ENCODE measurements around the gene XPA.

The XPA gene

DNA sequence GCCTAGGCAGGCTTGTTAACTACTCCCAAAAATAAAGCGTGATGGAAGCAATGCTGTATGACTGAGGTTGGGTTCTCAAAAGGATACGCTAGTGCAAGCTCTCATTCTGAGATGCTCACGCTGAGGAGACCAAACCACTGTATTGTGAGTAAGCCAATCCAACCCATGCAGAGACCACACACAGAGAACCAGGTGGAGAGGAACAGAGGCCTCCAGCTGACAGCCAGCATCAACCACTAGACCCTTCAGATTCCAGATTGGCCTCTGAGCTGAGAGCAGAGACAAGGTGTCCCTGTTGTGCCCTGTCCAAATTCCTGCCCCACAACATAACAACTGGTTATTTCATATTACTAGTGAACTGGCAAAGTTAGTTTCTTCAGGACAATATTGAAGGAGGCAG is 68.5 kb downstream of the XPA start:
- DNase-seq = no peak
- in situ Hi-C loops (cut with HindIII; ENCODE audit: low pct_ligation_motif_present, low pct_unique_long_range_greater_than_20kb, low sequenced_read_pairs) = no loop called here

GRCh38 chr9:97627624-97628023 is 69.5 kb downstream of the XPA start:
- DNase-seq = no peak
- in situ Hi-C loops (cut with HindIII; ENCODE audit: low pct_ligation_motif_present, low pct_unique_long_range_greater_than_20kb, low sequenced_read_pairs) = no loop called here

DNA sequence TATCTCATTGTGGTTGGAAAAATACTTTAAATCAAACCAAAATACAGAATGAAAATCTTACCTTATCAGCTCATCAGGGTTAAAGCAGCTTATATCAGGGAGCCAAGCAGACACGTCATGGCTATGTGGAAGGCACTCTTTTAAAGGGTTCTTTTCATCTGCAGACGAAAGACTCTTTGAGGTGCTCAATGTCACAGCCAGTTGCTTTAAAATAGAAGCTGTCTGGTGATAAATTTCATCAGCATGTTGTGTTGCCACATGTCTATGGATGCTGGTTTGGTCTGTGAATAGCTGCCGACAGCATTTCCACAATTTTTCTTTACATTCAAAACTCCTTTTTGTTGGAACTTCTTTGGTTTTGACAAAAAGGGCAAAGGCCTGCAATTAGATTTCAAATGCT is 71.5 kb downstream of the XPA start:
- DNase-seq = no peak
- in situ Hi-C loops (cut with HindIII; ENCODE audit: low pct_ligation_motif_present, low pct_unique_long_range_greater_than_20kb, low sequenced_read_pairs) = no loop called here

All from ACHN (cell line).